ENCODE measurements around the gene CFAP300. TPM values are rescaled to one million over a fixed set of nuclear protein-coding genes. Genes with fewer than 3 reads are reported as not detected.

CFAP300 gene
- total RNA-seq, 1 experiment from 2014 or later: 2.2 TPM

DNA sequence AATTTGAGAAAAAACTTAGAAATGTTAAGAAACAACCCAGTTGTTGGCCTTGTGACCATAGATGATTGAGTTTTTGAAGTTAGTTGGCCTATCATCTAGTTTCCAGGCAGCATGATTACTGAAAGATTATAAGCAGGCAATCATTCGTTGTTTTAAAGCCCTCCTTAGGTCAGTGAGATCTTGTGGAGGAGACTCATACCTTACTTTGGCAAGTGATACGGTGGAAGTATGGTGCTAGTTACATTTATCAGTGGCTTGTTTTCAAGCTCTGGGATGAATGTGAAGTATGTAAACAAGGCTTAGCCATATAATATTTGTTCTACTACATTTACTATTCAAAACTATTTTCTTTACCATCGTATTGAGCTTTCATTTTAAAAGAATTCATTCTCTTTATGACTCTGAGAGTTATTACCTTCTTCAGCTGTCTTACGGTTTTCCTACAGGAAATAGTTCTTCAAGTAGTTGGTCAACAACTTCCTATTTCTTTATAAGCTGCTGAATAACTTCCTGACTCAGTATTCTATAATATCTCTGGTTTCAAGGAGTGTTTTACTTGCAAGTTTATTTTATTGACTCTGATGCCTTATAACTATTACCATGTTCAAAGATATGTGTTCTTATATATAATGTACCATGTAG lies 70.4 kb downstream of the CFAP300 start:
- no peak for DNase-seq
- Mint-ChIP-seq H3K4me3 (ENCODE audit: unreplicated experiment) (peak overlapping the region; percentile 50), H3K27ac (ENCODE audit: unreplicated experiment) (peak overlapping the region; percentile 31), H3K36me3 (ENCODE audit: insufficient read depth, unreplicated experiment) (peaks cover 66% of the 10 kb centered on the region), H3K27me3 (ENCODE audit: insufficient read depth, unreplicated experiment) (no peaks in the 10 kb centered on the region), H3K4me1 (ENCODE audit: low read depth, unreplicated experiment) (peaks cover 66% of the 10 kb centered on the region), H3K9me3 (ENCODE audit: unreplicated experiment) (no peaks in the 10 kb centered on the region)
- Histone ChIP-seq H3K9me3 (no peaks in the 10 kb centered on the region), H3K4me3 (ENCODE audit: low read depth, low read length) (no peak overlapping the region), H3K27me3 (replicated peaks; ENCODE audit: control insufficient read depth, insufficient read depth, low read length) (no peaks in the 10 kb centered on the region), H3K36me3 (ENCODE audit: control insufficient read depth, insufficient read depth, low read length) (0 out of 2 replicates have a peak, but pooled peaks cover 2% of the 10 kb centered on the region), H3K4me1 (peaks cover 83% of the 10 kb centered on the region)
- ChIA-PET CTCF (no interaction called here), POLR2A (interaction anchor here (0.6 kb wide), 1 partner anchor 69 kb away, joined by 6 read pairs; no protein-coding TSS in a partner anchor)
- no TSS peak for BruUV-seq (replicated peaks)
- TF ChIP-seq, protein P1, sequence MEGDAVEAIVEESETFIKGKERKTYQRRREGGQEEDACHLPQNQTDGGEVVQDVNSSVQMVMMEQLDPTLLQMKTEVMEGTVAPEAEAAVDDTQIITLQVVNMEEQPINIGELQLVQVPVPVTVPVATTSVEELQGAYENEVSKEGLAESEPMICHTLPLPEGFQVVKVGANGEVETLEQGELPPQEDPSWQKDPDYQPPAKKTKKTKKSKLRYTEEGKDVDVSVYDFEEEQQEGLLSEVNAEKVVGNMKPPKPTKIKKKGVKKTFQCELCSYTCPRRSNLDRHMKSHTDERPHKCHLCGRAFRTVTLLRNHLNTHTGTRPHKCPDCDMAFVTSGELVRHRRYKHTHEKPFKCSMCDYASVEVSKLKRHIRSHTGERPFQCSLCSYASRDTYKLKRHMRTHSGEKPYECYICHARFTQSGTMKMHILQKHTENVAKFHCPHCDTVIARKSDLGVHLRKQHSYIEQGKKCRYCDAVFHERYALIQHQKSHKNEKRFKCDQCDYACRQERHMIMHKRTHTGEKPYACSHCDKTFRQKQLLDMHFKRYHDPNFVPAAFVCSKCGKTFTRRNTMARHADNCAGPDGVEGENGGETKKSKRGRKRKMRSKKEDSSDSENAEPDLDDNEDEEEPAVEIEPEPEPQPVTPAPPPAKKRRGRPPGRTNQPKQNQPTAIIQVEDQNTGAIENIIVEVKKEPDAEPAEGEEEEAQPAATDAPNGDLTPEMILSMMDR (IDR thresholded peaks at IDR 0.05; ENCODE audit: insufficient read depth in 1 of 2, low read depth in 1 of 2, low read length in 1 of 2, severe bottlenecking in 1 of 2, unreplicated experiment in 1 of 2): no peak
- intact Hi-C loops (cut with micrococcal nuclease; ENCODE audit: unreplicated experiment): no loop called here

- no TSS peak for BruUV-seq (replicated peaks)
- 0 out of 2 replicates have a peak, but pooled peaks cover 4% of the 10 kb centered on the region for H3K36me3 ChIP-seq (ENCODE audit: control insufficient read depth, insufficient read depth, low read length)
- peak overlapping the region; percentile 48 for H3K4me3 Mint-ChIP-seq (ENCODE audit: unreplicated experiment)
- peaks cover 74% of the 10 kb centered on the region for H3K4me1 Mint-ChIP-seq (ENCODE audit: low read depth, unreplicated experiment)
- TF ChIP-seq, protein P1 (IDR thresholded peaks at IDR 0.05; ENCODE audit: insufficient read depth in 1 of 2, low read depth in 1 of 2, low read length in 1 of 2, severe bottlenecking in 1 of 2, unreplicated experiment in 1 of 2): no peak
- no peak overlapping the region for H3K4me3 ChIP-seq (ENCODE audit: low read depth, low read length)
- H3K27ac Mint-ChIP-seq (ENCODE audit: unreplicated experiment): peak overlapping the region; percentile 83
- CTCF ChIA-PET: no interaction called here
- H3K36me3 Mint-ChIP-seq (ENCODE audit: insufficient read depth, unreplicated experiment): peaks cover 76% of the 10 kb centered on the region
- no peaks in the 10 kb centered on the region for H3K9me3 ChIP-seq
- H3K27me3 ChIP-seq (replicated peaks; ENCODE audit: control insufficient read depth, insufficient read depth, low read length): no peaks in the 10 kb centered on the region
- no peaks in the 10 kb centered on the region for H3K27me3 Mint-ChIP-seq (ENCODE audit: insufficient read depth, unreplicated experiment)
- DNase-seq: no peak
- H3K9me3 Mint-ChIP-seq (ENCODE audit: unreplicated experiment): peaks cover 2% of the 10 kb centered on the region
- POLR2A ChIA-PET: no interaction called here
- intact Hi-C loops (cut with micrococcal nuclease; ENCODE audit: unreplicated experiment): no loop called here
- H3K4me1 ChIP-seq: peaks cover 74% of the 10 kb centered on the region
These were observed 71.7 kb downstream of the CFAP300 start for GRCh38 chr11:102118937-102119336.

DNA sequence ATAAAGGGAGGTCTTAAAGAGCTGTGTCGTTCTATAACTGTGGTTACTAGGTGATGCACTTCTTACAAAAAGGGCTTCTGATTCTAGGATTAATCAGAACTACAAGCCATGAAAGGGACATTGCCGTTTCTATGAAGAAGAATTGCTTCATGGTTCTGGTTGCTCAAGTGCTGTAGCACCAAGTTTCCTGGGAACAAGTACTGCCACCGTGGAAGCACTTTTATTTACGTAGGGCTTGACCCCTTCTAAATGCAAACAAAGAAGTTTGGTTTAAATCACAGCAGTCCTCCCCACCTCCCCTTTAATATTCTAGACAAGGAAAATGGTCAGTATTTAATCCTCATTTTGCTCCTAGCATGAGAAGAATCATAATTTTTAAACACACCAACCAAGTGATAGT lies 72.8 kb downstream of the CFAP300 start:
- peak; percentile 72 to 81 for DNase-seq
- Histone ChIP-seq H3K36me3 (ENCODE audit: control insufficient read depth, insufficient read depth, low read length) (0 out of 2 replicates have a peak, but pooled peaks cover 2% of the 10 kb centered on the region), H3K4me1 (peaks cover 64% of the 10 kb centered on the region), H3K27me3 (replicated peaks; ENCODE audit: control insufficient read depth, insufficient read depth, low read length) (no peaks in the 10 kb centered on the region), H3K9me3 (0 out of 2 replicates have a peak, but pooled peaks cover 3% of the 10 kb centered on the region), H3K4me3 (ENCODE audit: low read depth, low read length) (no peak overlapping the region)
- Mint-ChIP-seq H3K4me1 (ENCODE audit: low read depth, unreplicated experiment) (peaks cover 68% of the 10 kb centered on the region), H3K4me3 (ENCODE audit: unreplicated experiment) (peak overlapping the region; percentile 41), H3K27me3 (ENCODE audit: insufficient read depth, unreplicated experiment) (no peaks in the 10 kb centered on the region), H3K36me3 (ENCODE audit: insufficient read depth, unreplicated experiment) (peaks cover 76% of the 10 kb centered on the region), H3K27ac (ENCODE audit: unreplicated experiment) (peak overlapping the region; percentile 73), H3K9me3 (ENCODE audit: unreplicated experiment) (peaks cover 12% of the 10 kb centered on the region)
- intact Hi-C loops (cut with micrococcal nuclease; ENCODE audit: unreplicated experiment): loop anchor here (1.0 to 2.0 kb wide), 4 partner anchors 9 to 109 kb away; no protein-coding TSS in a partner anchor
- ChIA-PET CTCF (interaction anchor here (0.6 to 1.5 kb wide), 4 partner anchors 148 to 253 kb away, joined by 3 to 4 read pairs (median 3); partner anchors contain the start of gene CEP126), POLR2A (no interaction called here)
- no TSS peak for BruUV-seq (replicated peaks)
- TF ChIP-seq, protein P1 (IDR thresholded peaks at IDR 0.05; ENCODE audit: insufficient read depth in 1 of 2, low read depth in 1 of 2, low read length in 1 of 2, severe bottlenecking in 1 of 2, unreplicated experiment in 1 of 2): no peak
